ENCODE measurements around the gene SV2C. TPM values are rescaled to one million over a fixed set of nuclear protein-coding genes. Genes with fewer than 3 reads are reported as not detected.
A peak's percentile ranks its signal among the peaks of the same experiment; 100 is the strongest.

Gene SV2C
- total and polyA plus RNA-seq, 10 of the 15 experiments (the other 5 are each of a cell fraction or from before 2014, with no cell fraction given): under 0.01 to 1.1 (median 0.63) TPM

GRCh38 chr5:76084496-76085242 lies 1.5 kb downstream of the SV2C start:
- DNase-seq (ENCODE audit: low read depth, low spot score): no peak
- intact Hi-C loops (cut with micrococcal nuclease; ENCODE audit: unreplicated experiment): no loop called here
- BruUV-seq (replicated peaks): no TSS peak

DNA sequence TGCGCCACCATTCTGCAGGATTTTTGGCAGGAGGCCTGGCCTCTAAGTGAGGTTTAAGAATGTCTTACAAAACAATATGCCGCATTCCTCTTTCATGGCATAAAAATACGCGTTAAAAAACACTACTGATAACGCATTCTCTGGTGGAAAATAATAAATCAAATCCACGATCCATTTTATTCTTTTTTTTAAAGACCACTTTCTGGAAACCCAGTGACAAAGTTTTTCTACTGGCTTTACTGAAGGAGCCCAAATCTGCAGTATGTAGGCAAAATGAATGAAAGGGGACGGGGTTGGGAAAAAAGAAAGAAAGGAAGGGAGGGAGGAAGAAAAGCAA lies 2.0 kb downstream of the SV2C start:
- no peak overlapping the region for H2AFZ ChIP-seq (ENCODE audit: control insufficient read depth, low read depth, low read length)
- no peak overlapping the region for H3K4me2 ChIP-seq (ENCODE audit: control insufficient read depth, insufficient read depth)
- intact Hi-C loops (cut with micrococcal nuclease; ENCODE audit: unreplicated experiment) (no loop called here), in situ Hi-C loops (cut with MboI) (no loop called here)
- H3K9me3 ChIP-seq (replicated peaks; ENCODE audit: control insufficient read depth, insufficient read depth, low read length): no peaks in the 10 kb centered on the region; the same call in 2 of the 3 replicates
- no peaks in the 10 kb centered on the region for H4K20me1 ChIP-seq (ENCODE audit: control insufficient read depth, insufficient read depth)
- BruUV-seq (replicated peaks): no TSS peak
- ATAC-seq (no peak), DNase-seq (ENCODE audit: low read depth, low spot score) (no peak), FAIRE-seq (no peak)
- H3K27ac ChIP-seq (ENCODE audit: control insufficient read depth, insufficient read depth): no peak overlapping the region
- CTCF ChIA-PET: interaction anchor here (0.9 kb wide), 1 partner anchor 90 kb away, joined by 5 read pairs; no protein-coding TSS in a partner anchor
- RAD21 ChIA-PET (ENCODE audit: unreplicated experiment): no interaction called here
- 86% methylated on average over 7 of the region's 7 CpGs for WGBS (ENCODE audit: insufficient coverage, insufficient replicate concordance, low lambda C conversion rate, missing lambda C conversion rate)
- no peak overlapping the region for H3K4me3 ChIP-seq
- H3K4me1 ChIP-seq (ENCODE audit: control insufficient read depth, insufficient read depth, low read length): peaks cover 8% of the 10 kb centered on the region; the same call in 1 of the 2 replicates
- H3K27me3 ChIP-seq (replicated peaks in 1 of 2; ENCODE audit: control insufficient read depth in 2 of 2, insufficient read depth in 2 of 2, low read length in 1 of 2): peaks cover 13 to 17% of the 10 kb centered on the region in 2 experiments; a peak in 3 of 4 replicates
- POLR2A ChIA-PET: no interaction called here
- H3K36me3 ChIP-seq (ENCODE audit: control insufficient read depth in 2 of 2, insufficient read depth in 2 of 2, low read length in 1 of 2): no peaks in the 10 kb centered on the region
- H3K9ac ChIP-seq (ENCODE audit: control insufficient read depth, insufficient read depth, low read length): no peak overlapping the region
- SMC1A ChIA-PET (ENCODE audit: uncharacterized antibody, unreplicated experiment): no interaction called here
- no peaks in the 10 kb centered on the region for H3K79me2 ChIP-seq (ENCODE audit: control insufficient read depth, insufficient read depth, low read length)
- TF ChIP-seq, protein P1, sequence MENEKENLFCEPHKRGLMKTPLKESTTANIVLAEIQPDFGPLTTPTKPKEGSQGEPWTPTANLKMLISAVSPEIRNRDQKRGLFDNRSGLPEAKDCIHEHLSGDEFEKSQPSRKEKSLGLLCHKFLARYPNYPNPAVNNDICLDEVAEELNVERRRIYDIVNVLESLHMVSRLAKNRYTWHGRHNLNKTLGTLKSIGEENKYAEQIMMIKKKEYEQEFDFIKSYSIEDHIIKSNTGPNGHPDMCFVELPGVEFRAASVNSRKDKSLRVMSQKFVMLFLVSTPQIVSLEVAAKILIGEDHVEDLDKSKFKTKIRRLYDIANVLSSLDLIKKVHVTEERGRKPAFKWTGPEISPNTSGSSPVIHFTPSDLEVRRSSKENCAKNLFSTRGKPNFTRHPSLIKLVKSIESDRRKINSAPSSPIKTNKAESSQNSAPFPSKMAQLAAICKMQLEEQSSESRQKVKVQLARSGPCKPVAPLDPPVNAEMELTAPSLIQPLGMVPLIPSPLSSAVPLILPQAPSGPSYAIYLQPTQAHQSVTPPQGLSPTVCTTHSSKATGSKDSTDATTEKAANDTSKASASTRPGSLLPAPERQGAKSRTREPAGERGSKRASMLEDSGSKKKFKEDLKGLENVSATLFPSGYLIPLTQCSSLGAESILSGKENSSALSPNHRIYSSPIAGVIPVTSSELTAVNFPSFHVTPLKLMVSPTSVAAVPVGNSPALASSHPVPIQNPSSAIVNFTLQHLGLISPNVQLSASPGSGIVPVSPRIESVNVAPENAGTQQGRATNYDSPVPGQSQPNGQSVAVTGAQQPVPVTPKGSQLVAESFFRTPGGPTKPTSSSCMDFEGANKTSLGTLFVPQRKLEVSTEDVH (IDR thresholded peaks at IDR 0.05; ENCODE audit: low read depth, partially characterized antibody): no peak
- TF ChIP-seq CEBPB (IDR thresholded peaks at IDR 0.05; ENCODE audit: borderline replicate concordance in 1 of 2, low read depth in 2 of 2, low read length in 2 of 2) (no peak), SMAD1 (IDR thresholded peaks at IDR 0.05; ENCODE audit: low read depth, partially characterized antibody) (no peak)
- TF ChIP-seq, protein P2, sequence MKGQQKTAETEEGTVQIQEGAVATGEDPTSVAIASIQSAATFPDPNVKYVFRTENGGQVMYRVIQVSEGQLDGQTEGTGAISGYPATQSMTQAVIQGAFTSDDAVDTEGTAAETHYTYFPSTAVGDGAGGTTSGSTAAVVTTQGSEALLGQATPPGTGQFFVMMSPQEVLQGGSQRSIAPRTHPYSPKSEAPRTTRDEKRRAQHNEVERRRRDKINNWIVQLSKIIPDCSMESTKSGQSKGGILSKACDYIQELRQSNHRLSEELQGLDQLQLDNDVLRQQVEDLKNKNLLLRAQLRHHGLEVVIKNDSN (IDR thresholded peaks at IDR 0.05; ENCODE audit: borderline replicate concordance, extremely low read length, insufficient read depth, low read depth, low read length): no peak

More at GRCh38 chr5:76084496-76085242, 1.5 kb downstream of the SV2C start:
- Histone ChIP-seq H3K27me3 (replicated peaks in 1 of 2; ENCODE audit: control insufficient read depth in 2 of 2, insufficient read depth in 2 of 2, low read length in 1 of 2) (peaks cover 13 to 17% of the 10 kb centered on the region in 2 experiments; a peak in 3 of 4 replicates), H3K4me1 (ENCODE audit: control insufficient read depth, insufficient read depth, low read length) (peaks cover 8% of the 10 kb centered on the region; the same call in 1 of the 2 replicates), H3K36me3 (ENCODE audit: control insufficient read depth in 2 of 2, insufficient read depth in 2 of 2, low read length in 1 of 2) (no peaks in the 10 kb centered on the region), H3K9ac (ENCODE audit: control insufficient read depth, insufficient read depth, low read length) (no peak overlapping the region), H3K4me3 (no peak overlapping the region), H3K4me2 (ENCODE audit: control insufficient read depth, insufficient read depth) (peak overlapping the region; percentile 73; the same call in 1 of the 2 replicates), H3K79me2 (ENCODE audit: control insufficient read depth, insufficient read depth, low read length) (no peaks in the 10 kb centered on the region), H2AFZ (ENCODE audit: control insufficient read depth, low read depth, low read length) (no peak overlapping the region), H4K20me1 (ENCODE audit: control insufficient read depth, insufficient read depth) (no peaks in the 10 kb centered on the region), H3K9me3 (replicated peaks; ENCODE audit: control insufficient read depth, insufficient read depth, low read length) (no peaks in the 10 kb centered on the region; the same call in 2 of the 3 replicates), H3K27ac (ENCODE audit: control insufficient read depth, insufficient read depth) (no peak overlapping the region)
- ATAC-seq: no peak
- SMC1A ChIA-PET (ENCODE audit: uncharacterized antibody, unreplicated experiment): no interaction called here
- RAD21 ChIA-PET (ENCODE audit: unreplicated experiment): no interaction called here
- POLR2A ChIA-PET: no interaction called here
- no peak for FAIRE-seq
- CTCF ChIA-PET: no interaction called here
- peak in 1 of 2 experiments; percentile 45; a peak in 1 of 3 replicates for TF ChIP-seq EGR1 (IDR thresholded peaks at IDR 0.05; ENCODE audit: borderline replicate concordance in 1 of 2, low read depth in 2 of 2, low read length in 2 of 2)
- TF ChIP-seq, protein P3, sequence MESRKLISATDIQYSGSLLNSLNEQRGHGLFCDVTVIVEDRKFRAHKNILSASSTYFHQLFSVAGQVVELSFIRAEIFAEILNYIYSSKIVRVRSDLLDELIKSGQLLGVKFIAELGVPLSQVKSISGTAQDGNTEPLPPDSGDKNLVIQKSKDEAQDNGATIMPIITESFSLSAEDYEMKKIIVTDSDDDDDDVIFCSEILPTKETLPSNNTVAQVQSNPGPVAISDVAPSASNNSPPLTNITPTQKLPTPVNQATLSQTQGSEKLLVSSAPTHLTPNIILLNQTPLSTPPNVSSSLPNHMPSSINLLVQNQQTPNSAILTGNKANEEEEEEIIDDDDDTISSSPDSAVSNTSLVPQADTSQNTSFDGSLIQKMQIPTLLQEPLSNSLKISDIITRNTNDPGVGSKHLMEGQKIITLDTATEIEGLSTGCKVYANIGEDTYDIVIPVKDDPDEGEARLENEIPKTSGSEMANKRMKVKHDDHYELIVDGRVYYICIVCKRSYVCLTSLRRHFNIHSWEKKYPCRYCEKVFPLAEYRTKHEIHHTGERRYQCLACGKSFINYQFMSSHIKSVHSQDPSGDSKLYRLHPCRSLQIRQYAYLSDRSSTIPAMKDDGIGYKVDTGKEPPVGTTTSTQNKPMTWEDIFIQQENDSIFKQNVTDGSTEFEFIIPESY (IDR thresholded peaks at IDR 0.05): no peak
- TF ChIP-seq ZNF24 (IDR thresholded peaks at IDR 0.05): no peak
- WGBS (ENCODE audit: insufficient coverage, insufficient replicate concordance, low lambda C conversion rate, missing lambda C conversion rate): 23% methylated on average over 26 of the region's 74 CpGs
- in situ Hi-C loops (cut with MboI): no loop called here
